ENCODE results near the gene TBCB. TPM values are rescaled to one million over a fixed set of nuclear protein-coding genes. Genes with fewer than 3 reads are reported as not detected.

The TBCB gene
- total and polyA plus RNA-seq, 9 of the 15 experiments (the other 6 are each of a cell fraction or from before 2014, with no cell fraction given) = 3.5 to 115 (median 58.9) TPM

DNA sequence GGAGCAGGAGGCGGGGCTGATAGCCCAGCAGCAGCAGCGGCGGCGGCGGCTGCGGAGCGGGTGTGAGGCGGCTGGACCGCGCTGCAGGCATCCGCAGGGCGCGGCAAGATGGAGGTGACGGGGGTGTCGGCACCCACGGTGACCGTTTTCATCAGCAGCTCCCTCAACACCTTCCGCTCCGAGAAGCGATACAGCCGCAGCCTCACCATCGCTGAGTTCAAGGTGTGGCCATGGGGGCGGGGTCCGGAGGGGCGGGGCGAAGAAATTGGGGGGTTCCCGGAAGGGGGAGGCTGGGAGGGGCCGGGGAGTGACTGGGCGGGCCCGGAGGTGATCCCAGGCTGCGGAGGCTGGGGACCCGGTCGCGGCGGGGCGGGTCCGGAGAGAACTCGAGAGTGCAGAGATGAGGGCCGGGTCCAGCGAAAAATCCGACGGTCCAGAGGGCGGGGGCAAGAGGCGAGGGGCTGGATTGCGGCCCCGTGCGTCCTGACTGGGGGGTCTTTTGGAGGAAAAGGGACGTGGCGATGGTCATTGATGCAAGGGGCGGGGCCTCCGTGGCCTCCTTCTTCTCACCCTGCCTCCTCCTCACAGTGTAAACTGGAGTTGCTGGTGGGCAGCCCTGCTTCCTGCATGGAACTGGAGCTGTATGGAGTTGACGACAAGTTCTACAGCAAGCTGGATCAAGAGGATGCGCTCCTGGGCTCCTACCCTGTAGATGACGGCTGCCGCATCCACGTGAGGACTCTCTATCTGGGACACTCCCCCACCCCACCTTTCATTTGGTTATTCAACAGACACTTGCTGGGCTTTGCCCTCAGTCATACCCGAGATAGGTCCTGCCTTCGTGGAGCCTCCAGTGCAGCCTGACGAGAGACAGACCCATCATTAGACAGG lies at the start of gene TBCB (continued):
- TF ChIP-seq, protein P1, sequence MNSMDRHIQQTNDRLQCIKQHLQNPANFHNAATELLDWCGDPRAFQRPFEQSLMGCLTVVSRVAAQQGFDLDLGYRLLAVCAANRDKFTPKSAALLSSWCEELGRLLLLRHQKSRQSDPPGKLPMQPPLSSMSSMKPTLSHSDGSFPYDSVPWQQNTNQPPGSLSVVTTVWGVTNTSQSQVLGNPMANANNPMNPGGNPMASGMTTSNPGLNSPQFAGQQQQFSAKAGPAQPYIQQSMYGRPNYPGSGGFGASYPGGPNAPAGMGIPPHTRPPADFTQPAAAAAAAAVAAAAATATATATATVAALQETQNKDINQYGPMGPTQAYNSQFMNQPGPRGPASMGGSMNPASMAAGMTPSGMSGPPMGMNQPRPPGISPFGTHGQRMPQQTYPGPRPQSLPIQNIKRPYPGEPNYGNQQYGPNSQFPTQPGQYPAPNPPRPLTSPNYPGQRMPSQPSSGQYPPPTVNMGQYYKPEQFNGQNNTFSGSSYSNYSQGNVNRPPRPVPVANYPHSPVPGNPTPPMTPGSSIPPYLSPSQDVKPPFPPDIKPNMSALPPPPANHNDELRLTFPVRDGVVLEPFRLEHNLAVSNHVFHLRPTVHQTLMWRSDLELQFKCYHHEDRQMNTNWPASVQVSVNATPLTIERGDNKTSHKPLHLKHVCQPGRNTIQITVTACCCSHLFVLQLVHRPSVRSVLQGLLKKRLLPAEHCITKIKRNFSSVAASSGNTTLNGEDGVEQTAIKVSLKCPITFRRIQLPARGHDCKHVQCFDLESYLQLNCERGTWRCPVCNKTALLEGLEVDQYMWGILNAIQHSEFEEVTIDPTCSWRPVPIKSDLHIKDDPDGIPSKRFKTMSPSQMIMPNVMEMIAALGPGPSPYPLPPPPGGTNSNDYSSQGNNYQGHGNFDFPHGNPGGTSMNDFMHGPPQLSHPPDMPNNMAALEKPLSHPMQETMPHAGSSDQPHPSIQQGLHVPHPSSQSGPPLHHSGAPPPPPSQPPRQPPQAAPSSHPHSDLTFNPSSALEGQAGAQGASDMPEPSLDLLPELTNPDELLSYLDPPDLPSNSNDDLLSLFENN (IDR thresholded peaks at IDR 0.05; ENCODE audit: low read depth in 2 of 2, low read length in 2 of 2) = no peak
- TF ChIP-seq TSC22D4 (tag; IDR thresholded peaks at IDR 0.05) (no peak), CHD2 (IDR thresholded peaks at IDR 0.05; ENCODE audit: low read depth, low read length) (no peak), ZNF780A (CRISPR knock-in tag; IDR thresholded peaks at IDR 0.05) (no peak), CCAR2 (IDR thresholded peaks at IDR 0.05; ENCODE audit: low read depth, low read length) (no peak), FOXK2 (conservative IDR thresholded peaks at IDR 0.05 in 1 of 2, IDR thresholded peaks at IDR 0.05 in 1 of 2; ENCODE audit: low read depth in 2 of 2) (no peak), ZNF551 (CRISPR knock-in tag; IDR thresholded peaks at IDR 0.05) (no peak), TBP (optimal IDR thresholded peaks at IDR 0.05; ENCODE audit: low read depth, low read length) (peak; percentile 35), RBFOX2 (IDR thresholded peaks at IDR 0.05; ENCODE audit: low read depth, low read length) (peak; percentile 76), FOXP1 (CRISPR knock-in tag; IDR thresholded peaks at IDR 0.05) (no peak), HDAC1 (IDR thresholded peaks at IDR 0.05) (peak in 1 of 2 experiments; percentile 61; a peak in 1 of 4 replicates), BHLHE40 (IDR thresholded peaks at IDR 0.05; ENCODE audit: low read length) (0 out of 2 replicates have a peak, but pooled peaks have one; percentile 7), ILF3 (IDR thresholded peaks at IDR 0.05; ENCODE audit: borderline replicate concordance) (no peak)
- TF ChIP-seq, protein P2, sequence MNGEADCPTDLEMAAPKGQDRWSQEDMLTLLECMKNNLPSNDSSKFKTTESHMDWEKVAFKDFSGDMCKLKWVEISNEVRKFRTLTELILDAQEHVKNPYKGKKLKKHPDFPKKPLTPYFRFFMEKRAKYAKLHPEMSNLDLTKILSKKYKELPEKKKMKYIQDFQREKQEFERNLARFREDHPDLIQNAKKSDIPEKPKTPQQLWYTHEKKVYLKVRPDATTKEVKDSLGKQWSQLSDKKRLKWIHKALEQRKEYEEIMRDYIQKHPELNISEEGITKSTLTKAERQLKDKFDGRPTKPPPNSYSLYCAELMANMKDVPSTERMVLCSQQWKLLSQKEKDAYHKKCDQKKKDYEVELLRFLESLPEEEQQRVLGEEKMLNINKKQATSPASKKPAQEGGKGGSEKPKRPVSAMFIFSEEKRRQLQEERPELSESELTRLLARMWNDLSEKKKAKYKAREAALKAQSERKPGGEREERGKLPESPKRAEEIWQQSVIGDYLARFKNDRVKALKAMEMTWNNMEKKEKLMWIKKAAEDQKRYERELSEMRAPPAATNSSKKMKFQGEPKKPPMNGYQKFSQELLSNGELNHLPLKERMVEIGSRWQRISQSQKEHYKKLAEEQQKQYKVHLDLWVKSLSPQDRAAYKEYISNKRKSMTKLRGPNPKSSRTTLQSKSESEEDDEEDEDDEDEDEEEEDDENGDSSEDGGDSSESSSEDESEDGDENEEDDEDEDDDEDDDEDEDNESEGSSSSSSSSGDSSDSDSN (IDR thresholded peaks at IDR 0.05; ENCODE audit: borderline replicate concordance in 1 of 2, low read depth in 2 of 2, low read length in 2 of 2) = 0 out of 4 replicates have a peak, but pooled peaks of 1 of the 2 experiments have one; percentile 2
- TF ChIP-seq, protein P3, sequence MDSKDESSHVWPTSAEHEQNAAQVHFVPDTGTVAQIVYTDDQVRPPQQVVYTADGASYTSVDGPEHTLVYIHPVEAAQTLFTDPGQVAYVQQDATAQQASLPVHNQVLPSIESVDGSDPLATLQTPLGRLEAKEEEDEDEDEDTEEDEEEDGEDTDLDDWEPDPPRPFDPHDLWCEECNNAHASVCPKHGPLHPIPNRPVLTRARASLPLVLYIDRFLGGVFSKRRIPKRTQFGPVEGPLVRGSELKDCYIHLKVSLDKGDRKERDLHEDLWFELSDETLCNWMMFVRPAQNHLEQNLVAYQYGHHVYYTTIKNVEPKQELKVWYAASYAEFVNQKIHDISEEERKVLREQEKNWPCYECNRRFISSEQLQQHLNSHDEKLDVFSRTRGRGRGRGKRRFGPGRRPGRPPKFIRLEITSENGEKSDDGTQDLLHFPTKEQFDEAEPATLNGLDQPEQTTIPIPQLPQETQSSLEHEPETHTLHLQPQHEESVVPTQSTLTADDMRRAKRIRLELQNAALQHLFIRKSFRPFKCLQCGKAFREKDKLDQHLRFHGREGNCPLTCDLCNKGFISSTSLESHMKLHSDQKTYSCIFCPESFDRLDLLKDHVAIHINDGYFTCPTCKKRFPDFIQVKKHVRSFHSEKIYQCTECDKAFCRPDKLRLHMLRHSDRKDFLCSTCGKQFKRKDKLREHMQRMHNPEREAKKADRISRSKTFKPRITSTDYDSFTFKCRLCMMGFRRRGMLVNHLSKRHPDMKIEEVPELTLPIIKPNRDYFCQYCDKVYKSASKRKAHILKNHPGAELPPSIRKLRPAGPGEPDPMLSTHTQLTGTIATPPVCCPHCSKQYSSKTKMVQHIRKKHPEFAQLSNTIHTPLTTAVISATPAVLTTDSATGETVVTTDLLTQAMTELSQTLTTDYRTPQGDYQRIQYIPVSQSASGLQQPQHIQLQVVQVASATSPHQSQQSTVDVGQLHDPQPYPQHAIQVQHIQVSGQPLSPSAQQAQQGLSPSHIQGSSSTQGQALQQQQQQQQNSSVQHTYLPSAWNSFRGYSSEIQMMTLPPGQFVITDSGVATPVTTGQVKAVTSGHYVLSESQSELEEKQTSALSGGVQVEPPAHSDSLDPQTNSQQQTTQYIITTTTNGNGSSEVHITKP (IDR thresholded peaks at IDR 0.05; ENCODE audit: partially characterized antibody) = peak; percentile 37

All from K562 (cell line).